T-helper 17 cell (primary cell): Measurements from ENCODE around the gene FRMD4A. TPM values are rescaled to one million over a fixed set of nuclear protein-coding genes. Genes with fewer than 3 reads are reported as not detected.
"Not testable (repeated sequence)": the region's sequence is repeated elsewhere in the genome, so short reads cannot be mapped to it uniquely, and the experiment has no call there.

ENCODE experiments used
- ATAC-seq: fragments of 150-1000 bp; cut with Tn5 transposase; 2 replicates; pipeline ENCODE4 v1.10.0; 2021; ENCODE audit warnings: mild to moderate bottlenecking, moderate library complexity
- DNase-seq, 3 donors: peaks; one replicate each; pipeline versions ENCODE4 v3.0.0 to v3.0.0-alpha.2; 2020 to 2021
- H3K9me3 ChIP-seq: one replicate; pipeline ENCODE4 v1.7.0; 2013; ENCODE audit warnings: low read length, mild to moderate bottlenecking; ENCODE audit not compliant: control insufficient read depth, poor library complexity, severe bottlenecking
- H3K27ac Mint-ChIP-seq: one replicate; pipeline ENCODE4 v1.8.0; 2022; ENCODE audit warnings: mild to moderate bottlenecking, moderate library complexity, mixed read lengths
- H3K27me3 Mint-ChIP-seq: one replicate; pipeline ENCODE4 v1.8.0; 2022; ENCODE audit warnings: mixed read lengths
- H3K36me3 Mint-ChIP-seq: one replicate; pipeline ENCODE4 v1.8.0; 2022; ENCODE audit warnings: low read depth, mixed read lengths
- H3K4me1 Mint-ChIP-seq: one replicate; pipeline ENCODE4 v1.8.0; 2022; ENCODE audit warnings: mild to moderate bottlenecking, mixed read lengths
- H3K4me3 Mint-ChIP-seq: one replicate; pipeline ENCODE4 v1.8.0; 2022; ENCODE audit warnings: mild to moderate bottlenecking, moderate library complexity, mixed read lengths
- total RNA-seq, 4 donors: library from RNA in 2 of 4; stranded (reverse) in 2 of 4; gene quantifications; one replicate each; pipeline ENCODE4 v1.2.3 and lab custom pipeline; 2022 to 2026

Gene FRMD4A
- total RNA-seq, 2 donors from 2014 or later: 1.3 to 2.7 TPM

DNA sequence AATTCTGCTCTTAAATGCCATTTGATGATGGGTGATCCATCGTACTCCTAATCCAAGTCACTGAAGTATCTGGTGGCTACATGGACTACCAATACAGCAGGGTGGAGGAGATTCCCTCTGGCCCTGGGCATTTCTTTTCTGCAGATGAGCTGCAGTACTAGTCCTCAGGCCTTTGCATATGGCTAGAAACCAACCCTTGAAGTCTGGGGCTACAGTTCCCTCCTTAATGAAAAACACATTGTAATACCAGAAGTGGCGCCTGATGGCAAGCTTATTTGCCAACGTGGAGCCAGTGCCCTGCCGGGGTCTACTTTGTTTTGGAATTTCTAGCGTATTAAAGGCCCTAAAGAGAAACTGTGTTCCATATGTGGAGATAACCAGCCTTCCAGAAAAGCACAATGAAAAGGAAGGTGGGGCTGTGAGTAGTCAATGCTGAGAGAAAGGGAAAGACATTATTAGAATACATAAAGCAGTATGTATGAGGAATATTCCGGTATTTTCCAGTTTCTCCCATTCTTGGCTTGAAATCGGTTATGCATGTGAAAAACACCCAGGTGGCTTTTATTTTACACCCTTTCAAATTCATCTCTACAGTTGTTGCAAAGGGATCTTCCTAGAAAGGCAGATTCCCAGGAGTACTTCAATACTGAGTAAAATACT lies 375.2 kb downstream of the FRMD4A start:
- H3K27me3 Mint-ChIP-seq: peaks cover 14% of the 10 kb centered on the region
- H3K4me3 Mint-ChIP-seq: no peak overlapping the region
- H3K9me3 ChIP-seq: no peaks in the 10 kb centered on the region
- peaks cover 2% of the 10 kb centered on the region for H3K36me3 Mint-ChIP-seq
- no peak overlapping the region for H3K27ac Mint-ChIP-seq
- no peaks in the 10 kb centered on the region for H3K4me1 Mint-ChIP-seq
- ATAC-seq (no peak), DNase-seq (no peak)

DNA sequence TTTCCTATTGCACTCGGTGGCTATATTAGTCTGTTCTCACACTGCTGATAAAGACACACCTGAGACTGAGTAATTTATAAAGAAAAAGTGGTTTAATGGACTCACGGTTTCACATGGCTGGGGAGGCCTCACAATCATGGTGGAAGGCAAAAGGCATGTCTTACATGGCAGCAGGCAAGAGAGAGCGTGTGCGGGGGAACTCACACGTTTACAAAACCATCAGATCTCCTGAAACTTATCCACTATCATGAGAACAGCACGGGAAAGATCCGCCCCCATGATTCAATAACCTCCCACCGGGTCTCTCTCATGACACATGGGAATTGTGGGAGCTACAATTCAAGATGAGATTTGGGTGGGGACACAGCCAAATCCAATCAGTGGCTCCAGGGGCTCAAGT lies 376.5 kb downstream of the FRMD4A start:
- not testable (repeated sequence) for H3K9me3 ChIP-seq, DNase-seq, H3K27me3 Mint-ChIP-seq, H3K27ac Mint-ChIP-seq, ATAC-seq, H3K4me3 Mint-ChIP-seq, H3K36me3 Mint-ChIP-seq, H3K4me1 Mint-ChIP-seq

DNA sequence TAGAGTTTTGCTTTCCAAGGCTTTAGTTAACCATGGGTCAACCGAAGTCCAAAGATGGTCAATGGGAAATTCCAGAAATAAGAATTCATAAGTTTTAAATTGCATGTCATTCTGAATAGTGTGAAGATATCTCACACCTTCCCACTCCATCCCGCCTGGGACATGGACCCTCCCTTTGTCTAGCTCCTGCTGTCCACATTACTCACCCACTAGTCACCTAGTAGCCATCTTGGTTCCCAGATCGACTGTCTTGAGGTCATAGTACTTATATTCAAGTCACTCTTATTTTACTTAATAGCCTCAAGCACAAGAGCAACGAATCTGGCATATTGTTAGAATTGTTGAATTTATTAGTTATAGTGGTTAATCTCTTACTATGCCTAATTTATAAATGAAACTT lies 377.4 kb downstream of the FRMD4A start:
- peaks cover 3% of the 10 kb centered on the region for H3K36me3 Mint-ChIP-seq
- H3K27ac Mint-ChIP-seq: no peak overlapping the region
- H3K4me3 Mint-ChIP-seq: no peak overlapping the region
- no peak for ATAC-seq
- H3K9me3 ChIP-seq: no peaks in the 10 kb centered on the region
- no peaks in the 10 kb centered on the region for H3K4me1 Mint-ChIP-seq
- peaks cover 5% of the 10 kb centered on the region for H3K27me3 Mint-ChIP-seq
- DNase-seq: no peak

DNA sequence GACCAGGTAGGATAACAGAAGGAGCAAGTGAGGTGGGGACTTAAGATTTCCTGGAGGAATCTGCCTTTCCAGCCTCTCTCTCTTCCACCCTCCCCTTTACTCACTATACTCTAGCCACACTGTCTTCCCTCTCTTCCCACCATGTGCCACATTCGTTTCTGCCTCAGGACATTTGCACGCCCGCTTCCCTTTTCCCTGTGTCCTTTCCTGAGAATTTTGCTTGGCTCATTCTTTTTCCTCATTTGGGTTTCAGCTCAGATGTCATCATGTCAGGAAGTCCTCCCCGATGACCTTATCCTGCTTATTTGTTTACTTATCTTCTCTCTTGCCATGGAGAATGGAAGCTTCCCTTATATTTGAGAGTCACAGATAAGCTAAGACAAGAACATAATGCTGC lies 380.2 kb downstream of the FRMD4A start:
- H3K27ac Mint-ChIP-seq: no peak overlapping the region
- no peak for DNase-seq
- no peak for ATAC-seq
- H3K4me3 Mint-ChIP-seq: no peak overlapping the region
- H3K36me3 Mint-ChIP-seq: peaks cover 5% of the 10 kb centered on the region
- H3K4me1 Mint-ChIP-seq: no peaks in the 10 kb centered on the region
- H3K27me3 Mint-ChIP-seq: no peaks in the 10 kb centered on the region
- no peaks in the 10 kb centered on the region for H3K9me3 ChIP-seq

DNA sequence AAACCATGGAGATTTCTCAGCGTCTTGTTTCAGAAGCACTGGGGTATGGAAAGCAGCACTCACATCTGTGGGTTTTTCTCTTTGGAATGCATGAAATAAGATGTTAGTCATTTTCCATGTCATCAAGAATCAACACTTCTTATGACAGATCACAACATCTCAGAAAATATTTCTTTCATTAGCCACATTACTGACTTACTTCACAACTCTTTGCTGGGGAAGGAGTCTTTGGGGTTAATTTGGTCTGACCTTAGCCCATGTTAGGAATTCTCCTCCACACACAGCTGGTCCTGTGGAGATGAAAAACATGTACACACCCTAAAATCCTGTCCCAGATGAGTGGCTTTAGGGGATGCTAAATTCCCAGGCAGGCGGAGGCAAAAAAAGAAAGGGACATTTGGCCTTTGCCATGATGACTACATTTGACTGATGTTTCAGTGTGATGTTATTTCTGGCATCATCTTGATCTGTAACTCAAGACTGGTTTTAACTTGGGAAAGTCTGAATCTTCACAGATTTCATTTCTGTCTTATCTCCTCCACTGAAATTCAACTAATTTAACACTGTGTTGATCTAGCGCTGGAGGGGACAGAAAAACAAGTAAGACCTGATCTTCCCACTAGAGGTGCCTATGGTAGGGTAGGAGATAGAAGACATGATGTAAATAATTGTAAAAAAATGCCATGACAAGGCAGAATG lies 380.7 kb downstream of the FRMD4A start:
- ATAC-seq (no peak), DNase-seq (no peak)
- no peak overlapping the region for H3K4me3 Mint-ChIP-seq
- H3K9me3 ChIP-seq: no peaks in the 10 kb centered on the region
- no peaks in the 10 kb centered on the region for H3K27me3 Mint-ChIP-seq
- H3K27ac Mint-ChIP-seq: no peak overlapping the region
- no peaks in the 10 kb centered on the region for H3K4me1 Mint-ChIP-seq
- peaks cover 5% of the 10 kb centered on the region for H3K36me3 Mint-ChIP-seq

DNA sequence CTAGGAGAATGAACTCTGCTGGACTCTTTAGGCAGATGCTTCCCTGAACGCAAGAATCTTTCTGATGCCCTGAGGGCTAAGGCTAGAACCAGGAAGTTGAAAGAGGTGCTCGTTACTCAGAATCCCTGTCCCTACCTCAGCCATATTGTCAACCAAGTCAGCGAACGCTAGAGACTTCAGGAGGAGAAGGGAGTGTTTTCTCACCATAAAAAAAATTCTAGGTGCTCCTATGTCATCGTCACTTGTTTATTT lies 384.6 kb downstream of the FRMD4A start:
- no peaks in the 10 kb centered on the region for H3K9me3 ChIP-seq
- Mint-ChIP-seq H3K4me3 (no peak overlapping the region), H3K36me3 (peaks cover 3% of the 10 kb centered on the region), H3K4me1 (peaks cover 2% of the 10 kb centered on the region), H3K27ac (no peak overlapping the region), H3K27me3 (no peaks in the 10 kb centered on the region)
- DNase-seq (no peak), ATAC-seq (no peak)

DNA sequence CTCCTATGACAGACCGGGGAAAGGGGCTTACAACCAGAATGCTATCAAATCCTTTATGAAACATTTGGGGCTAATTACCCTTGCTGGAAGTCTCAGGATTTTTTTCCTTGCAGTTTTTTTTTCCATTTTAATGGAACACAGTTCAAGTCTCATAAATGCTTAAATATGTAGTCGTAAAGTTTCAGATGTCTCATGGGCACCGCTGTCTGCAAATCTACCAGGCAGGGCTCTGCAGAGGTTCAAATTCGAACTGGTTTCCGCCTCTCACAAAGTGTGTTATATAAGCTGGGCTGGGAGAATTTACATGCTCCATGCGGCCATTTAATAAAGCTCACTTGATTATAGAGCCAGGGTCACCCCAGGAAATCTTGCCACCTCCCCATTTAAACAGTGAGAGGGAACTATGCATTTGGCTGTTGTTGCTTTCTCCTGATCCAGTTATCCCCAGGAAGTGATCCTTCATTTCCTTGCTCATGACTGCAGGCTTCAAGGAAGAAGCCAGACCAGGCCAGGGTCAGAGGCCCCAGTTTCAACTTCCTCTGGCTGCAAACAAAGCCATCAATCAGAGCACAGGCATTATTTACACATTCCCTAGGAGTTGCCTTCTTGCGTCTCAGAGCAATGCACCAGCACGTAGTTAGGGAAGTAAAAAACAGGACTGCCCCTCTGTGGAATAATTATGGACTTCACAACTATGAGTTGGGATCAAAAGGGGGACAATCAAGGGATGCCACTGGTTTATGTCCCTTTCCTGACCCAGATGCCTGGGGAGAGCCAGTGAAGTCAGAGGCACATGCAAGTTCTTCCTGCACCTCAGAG lies 385.1 kb downstream of the FRMD4A start:
- no peaks in the 10 kb centered on the region for H3K27me3 Mint-ChIP-seq
- H3K9me3 ChIP-seq: no peaks in the 10 kb centered on the region
- no peak for ATAC-seq
- H3K4me1 Mint-ChIP-seq: peaks cover 2% of the 10 kb centered on the region
- no peak for DNase-seq
- H3K36me3 Mint-ChIP-seq: peaks cover 3% of the 10 kb centered on the region
- H3K4me3 Mint-ChIP-seq: no peak overlapping the region
- H3K27ac Mint-ChIP-seq: no peak overlapping the region

DNA sequence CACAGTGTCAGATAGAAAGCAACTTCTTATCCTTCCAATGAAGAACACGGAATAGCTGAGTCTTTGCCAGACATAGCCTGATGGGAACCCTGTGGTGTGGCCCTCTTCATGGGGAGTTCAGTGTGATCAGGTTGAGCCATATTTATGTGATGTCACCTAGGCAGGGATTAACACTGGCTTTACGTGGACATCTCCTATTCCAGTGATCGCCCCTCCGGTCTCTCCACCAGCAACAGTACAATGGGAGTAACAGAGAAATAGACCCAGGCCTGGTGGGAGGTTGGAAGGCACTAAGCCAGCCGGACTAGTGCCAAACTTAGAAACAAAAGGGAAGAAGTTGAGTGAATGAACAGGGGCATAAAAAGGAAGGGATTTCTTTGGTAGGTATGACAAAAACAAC lies 385.9 kb downstream of the FRMD4A start:
- DNase-seq (no peak), ATAC-seq (no peak)
- H3K36me3 Mint-ChIP-seq: peaks cover 3% of the 10 kb centered on the region
- peaks cover 2% of the 10 kb centered on the region for H3K4me1 Mint-ChIP-seq
- no peak overlapping the region for H3K4me3 Mint-ChIP-seq
- H3K27me3 Mint-ChIP-seq: no peaks in the 10 kb centered on the region
- H3K9me3 ChIP-seq: no peaks in the 10 kb centered on the region
- no peak overlapping the region for H3K27ac Mint-ChIP-seq

DNA sequence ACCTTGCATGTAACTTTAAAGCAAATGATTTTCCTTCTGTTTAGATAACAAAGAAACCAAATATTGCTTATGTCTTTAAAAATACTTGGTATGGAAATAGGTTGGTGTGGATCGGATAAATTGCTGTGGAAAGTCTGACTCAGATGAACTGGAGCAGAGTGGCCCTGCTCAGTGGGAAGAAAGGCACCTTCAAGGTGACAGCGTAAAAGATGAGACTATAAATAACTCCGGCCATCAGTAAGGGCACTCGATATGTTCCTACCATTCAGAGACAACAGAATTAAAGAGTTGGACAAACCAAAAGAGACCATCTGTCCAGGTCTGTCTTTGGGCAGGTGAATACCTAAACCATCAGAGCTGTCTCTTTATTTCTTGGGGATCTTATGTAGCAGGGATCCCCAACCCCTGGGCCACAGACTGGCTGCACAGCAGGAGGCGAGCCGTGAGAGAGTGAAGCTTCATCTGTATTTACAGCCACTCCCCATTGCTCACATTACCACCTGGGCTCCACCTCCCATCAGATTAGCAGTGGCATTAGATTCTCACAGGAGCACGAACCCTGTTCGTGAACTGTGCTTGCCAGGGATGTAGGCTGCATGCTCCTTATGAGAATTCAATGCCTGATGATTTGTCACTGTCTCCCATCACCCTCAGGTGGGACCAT lies 386.9 kb downstream of the FRMD4A start:
- no peaks in the 10 kb centered on the region for H3K27me3 Mint-ChIP-seq
- H3K9me3 ChIP-seq: no peaks in the 10 kb centered on the region
- no peak overlapping the region for H3K27ac Mint-ChIP-seq
- H3K36me3 Mint-ChIP-seq: peaks cover 3% of the 10 kb centered on the region
- DNase-seq: no peak
- peaks cover 2% of the 10 kb centered on the region for H3K4me1 Mint-ChIP-seq
- ATAC-seq: no peak
- H3K4me3 Mint-ChIP-seq: no peak overlapping the region

DNA sequence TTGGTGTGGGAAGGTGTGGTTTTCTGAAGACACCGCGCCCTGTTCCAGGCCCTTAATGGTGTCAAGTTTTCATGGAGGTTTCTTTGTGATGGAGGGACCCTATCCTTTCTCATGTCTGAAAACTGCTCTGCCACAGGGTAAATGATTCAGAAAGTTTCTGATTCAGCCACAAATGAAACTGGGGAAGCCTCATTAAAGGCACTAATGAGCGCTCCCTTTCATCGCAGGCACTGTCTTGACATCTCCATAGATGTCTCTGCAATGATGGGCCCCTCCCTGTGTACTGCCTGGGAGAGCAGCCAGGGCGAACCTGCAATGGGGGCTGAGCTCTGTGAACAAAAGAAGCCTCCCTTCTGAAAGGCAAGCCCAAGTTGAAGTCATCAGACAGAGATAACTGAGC lies 388.7 kb downstream of the FRMD4A start:
- H3K36me3 Mint-ChIP-seq: no peaks in the 10 kb centered on the region
- H3K27me3 Mint-ChIP-seq: peaks cover 7% of the 10 kb centered on the region
- peaks cover 2% of the 10 kb centered on the region for H3K4me1 Mint-ChIP-seq
- no peak overlapping the region for H3K27ac Mint-ChIP-seq
- H3K4me3 Mint-ChIP-seq: no peak overlapping the region
- DNase-seq (no peak), ATAC-seq (no peak)
- H3K9me3 ChIP-seq: no peaks in the 10 kb centered on the region

DNA sequence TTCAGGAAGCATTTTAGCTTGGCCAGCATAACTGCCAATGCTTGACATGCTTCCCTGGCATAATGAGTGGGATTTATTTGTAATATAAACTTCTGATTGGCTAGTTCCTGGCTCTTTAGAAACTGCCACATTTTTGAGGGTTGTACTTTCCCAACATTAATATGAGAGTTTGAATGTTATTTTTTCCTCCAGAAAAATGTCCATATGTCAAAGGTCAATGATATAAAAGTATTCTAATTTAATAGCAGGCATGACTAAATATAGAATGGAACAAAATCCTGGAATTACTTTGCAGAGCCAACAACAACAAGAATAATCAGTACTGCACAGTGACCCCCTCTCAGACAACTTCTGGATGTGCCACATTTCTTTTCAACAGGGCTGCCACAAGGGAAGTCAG lies 391.3 kb downstream of the FRMD4A start:
- H3K9me3 ChIP-seq: no peaks in the 10 kb centered on the region
- ATAC-seq (no peak), DNase-seq (no peak)
- H3K27ac Mint-ChIP-seq: no peak overlapping the region
- H3K36me3 Mint-ChIP-seq: peaks cover 2% of the 10 kb centered on the region
- peaks cover 2% of the 10 kb centered on the region for H3K4me1 Mint-ChIP-seq
- peaks cover 16% of the 10 kb centered on the region for H3K27me3 Mint-ChIP-seq
- H3K4me3 Mint-ChIP-seq: no peak overlapping the region

DNA sequence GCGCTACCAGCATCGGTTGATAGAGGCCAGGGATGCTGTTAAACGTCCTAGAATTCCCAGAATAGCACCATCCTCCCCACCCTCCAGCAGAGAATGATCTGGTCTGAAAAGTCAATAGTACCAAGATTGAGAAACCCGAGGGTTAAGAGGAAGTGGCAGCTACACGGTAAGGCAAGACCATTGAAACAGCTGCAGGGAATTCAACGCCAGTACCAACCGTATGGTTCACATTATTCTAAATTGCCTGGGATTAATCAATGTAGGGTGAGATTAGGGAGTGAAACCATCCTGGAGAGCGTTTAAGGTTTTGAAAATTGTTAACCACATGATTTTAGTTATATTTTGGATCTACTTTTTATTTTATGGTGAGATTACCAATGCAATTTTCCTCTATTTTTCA lies 391.8 kb downstream of the FRMD4A start:
- DNase-seq (no peak), ATAC-seq (no peak)
- no peak overlapping the region for H3K27ac Mint-ChIP-seq
- peaks cover 2% of the 10 kb centered on the region for H3K36me3 Mint-ChIP-seq
- no peak overlapping the region for H3K4me3 Mint-ChIP-seq
- H3K27me3 Mint-ChIP-seq: peaks cover 16% of the 10 kb centered on the region
- peaks cover 2% of the 10 kb centered on the region for H3K4me1 Mint-ChIP-seq
- no peaks in the 10 kb centered on the region for H3K9me3 ChIP-seq

DNA sequence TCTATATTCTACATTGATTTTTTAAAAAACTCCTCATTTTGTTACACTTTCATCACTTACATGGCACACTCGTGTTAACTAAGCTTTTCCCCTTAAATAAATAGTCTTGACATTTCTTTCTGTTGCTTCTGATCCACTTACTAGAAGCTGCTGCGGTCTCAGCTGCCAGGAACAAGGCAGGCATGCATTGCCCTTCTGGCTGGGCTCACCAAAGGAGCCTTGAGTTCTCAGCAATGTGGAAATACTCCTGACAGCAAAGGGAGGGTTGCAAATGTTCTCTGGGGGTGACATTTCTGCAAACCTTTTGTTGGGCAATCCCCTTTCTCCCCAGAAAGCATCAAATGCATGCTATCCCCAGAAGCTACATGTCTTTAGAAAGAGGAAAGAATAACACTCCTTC lies 393.9 kb downstream of the FRMD4A start:
- Mint-ChIP-seq H3K36me3 (peaks cover 2% of the 10 kb centered on the region), H3K27ac (no peak overlapping the region), H3K4me1 (no peaks in the 10 kb centered on the region), H3K4me3 (no peak overlapping the region), H3K27me3 (peaks cover 22% of the 10 kb centered on the region)
- DNase-seq (no peak), ATAC-seq (no peak)
- H3K9me3 ChIP-seq: no peaks in the 10 kb centered on the region
